Astrocyte of the spinal cord (primary cell): Measurements from ENCODE around the gene MICALL1.

Experiments used
- DNase-seq: peaks from one replicate; pipeline ENCODE4 v3.0.0; 2011; ENCODE audit warnings: low read depth, low spot score
- H3K4me3 ChIP-seq: 2 replicates; pipeline ENCODE4 v1.5.1; 2011; ENCODE audit warnings: low read depth, mild to moderate bottlenecking, low read length, moderate library complexity
- CTCF ChIP-seq: IDR thresholded peaks from 2 replicates; pipeline ENCODE4 v1.5.1; 2012; ENCODE audit warnings: low read depth, mild to moderate bottlenecking, low read length, inconsistent platforms
- in situ Hi-C: cut with HindIII; loops from 2 replicates; pipeline ENCODE4 v1.10.0; 2017; ENCODE audit warnings: low sequenced_read_pairs

The MICALL1 gene

DNA sequence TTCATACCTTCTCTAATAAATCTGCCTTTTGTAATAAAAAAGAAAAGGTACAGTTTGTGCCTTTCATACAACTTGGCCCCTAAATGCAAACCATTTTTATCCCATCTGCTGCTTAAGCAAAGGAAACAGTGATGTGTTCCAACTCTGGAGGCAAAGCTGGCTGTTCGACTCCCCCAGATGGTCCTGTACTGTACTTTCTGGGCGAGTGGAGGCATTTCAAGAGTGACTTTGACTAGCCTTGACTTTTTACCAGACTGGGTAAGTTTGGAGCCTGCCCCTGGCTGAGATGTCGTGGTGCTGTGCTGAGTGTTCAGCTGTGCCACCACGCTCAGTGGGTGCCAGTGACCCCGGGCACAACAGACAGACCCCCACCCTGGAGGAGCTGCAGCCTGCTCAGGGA is 10.2 kb downstream of the MICALL1 start:
- no peak for TF ChIP-seq CTCF
- in situ Hi-C loops = no loop called here
- H3K4me3 ChIP-seq = no peak overlapping the region
- DNase-seq = no peak

DNA sequence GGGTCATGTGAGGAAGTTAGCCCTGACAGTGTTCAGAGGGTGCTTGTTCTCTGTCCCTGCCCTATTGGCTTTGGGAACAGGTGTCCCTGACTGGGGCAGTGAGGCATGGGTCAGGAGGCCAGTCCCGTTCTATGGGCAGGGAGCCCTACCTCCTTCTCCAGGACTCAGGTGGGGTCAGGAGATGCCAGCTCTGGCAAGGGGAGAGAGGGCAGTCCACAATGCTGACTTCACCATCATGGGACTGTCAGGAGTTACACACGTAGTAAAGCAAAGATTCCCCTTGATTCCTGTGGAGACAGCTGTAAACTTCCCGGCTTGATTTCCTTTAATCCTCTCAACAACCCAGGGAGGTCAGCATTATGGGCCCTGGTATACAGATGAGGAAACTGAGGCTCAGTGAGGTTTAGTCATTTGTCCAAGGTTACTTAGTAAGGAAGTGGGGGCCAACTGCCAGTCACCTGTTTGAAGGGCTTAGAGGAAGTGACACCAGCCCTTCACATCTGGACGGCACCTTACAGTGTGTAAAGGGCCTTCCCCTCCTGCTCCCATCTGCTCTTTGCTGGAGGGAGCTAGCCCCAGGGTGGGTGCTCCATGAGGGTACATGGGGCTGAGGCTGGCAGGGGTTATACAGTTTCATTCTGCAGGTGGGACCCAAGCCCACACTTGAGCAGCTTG is 11.9 kb downstream of the MICALL1 start:
- in situ Hi-C loops = no loop called here
- no peak for DNase-seq
- no peak overlapping the region for H3K4me3 ChIP-seq
- no peak for TF ChIP-seq CTCF

DNA sequence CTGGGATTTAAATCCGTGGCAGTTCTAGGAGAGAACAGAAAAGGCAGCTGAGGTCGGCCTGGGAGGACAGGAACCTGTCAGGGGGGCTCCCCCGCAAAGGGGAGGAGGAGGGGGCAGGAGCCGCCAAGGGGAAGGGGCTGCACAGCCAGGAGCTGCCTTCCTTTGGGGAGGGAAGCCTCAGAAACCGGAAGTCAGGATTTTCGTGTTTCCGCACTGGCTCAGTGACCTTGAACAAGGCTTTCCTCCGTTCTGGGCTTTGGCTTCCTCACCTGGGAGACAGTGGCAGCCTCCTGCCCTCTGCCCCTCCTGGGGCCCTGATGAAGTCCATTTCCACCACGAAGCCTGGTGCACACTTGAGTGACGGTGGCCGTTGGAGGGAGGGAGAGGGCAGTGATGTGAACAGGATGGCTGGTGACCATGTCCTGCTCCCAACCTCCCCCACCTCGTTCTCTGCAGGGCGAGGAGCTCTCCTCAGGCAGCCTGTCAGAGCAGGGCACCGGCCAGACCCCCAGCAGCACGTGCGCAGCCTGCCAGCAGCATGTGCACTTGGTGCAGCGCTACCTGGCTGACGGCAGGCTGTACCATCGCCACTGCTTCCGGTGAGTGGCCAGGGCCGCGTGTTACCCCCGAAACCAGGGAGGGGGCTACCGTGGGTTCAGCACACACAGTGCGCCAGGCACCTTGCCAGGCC is 12.6 kb downstream of the MICALL1 start:
- in situ Hi-C loops = no loop called here
- no peak for DNase-seq
- no peak overlapping the region for H3K4me3 ChIP-seq
- TF ChIP-seq CTCF = no peak

- H3K4me3 ChIP-seq = no peak overlapping the region
- no peak for DNase-seq
- in situ Hi-C loops = no loop called here
- no peak for TF ChIP-seq CTCF
Measured at GRCh38 chr22:37920126-37920525, 14.0 kb downstream of the MICALL1 start.

DNA sequence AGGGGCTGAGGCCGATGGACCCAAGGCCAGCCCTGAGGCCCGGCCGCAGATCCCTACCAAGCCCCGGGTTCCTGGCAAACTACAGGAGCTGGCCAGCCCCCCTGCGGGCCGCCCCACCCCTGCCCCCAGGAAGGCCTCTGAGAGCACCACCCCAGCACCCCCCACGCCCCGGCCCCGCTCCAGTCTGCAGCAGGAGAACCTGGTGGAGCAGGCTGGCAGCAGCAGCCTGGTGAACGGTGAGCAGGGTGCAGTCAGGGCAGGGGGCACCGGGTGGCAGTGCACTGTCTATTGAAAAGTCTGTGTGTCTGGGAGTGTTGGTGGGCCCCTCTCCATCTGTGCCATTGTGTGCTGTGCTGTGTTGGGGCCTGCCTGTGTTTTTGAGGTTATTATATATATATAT is 16.1 kb downstream of the MICALL1 start:
- DNase-seq = no peak
- TF ChIP-seq CTCF = no peak
- H3K4me3 ChIP-seq = no peak overlapping the region
- in situ Hi-C loops = no loop called here

DNA sequence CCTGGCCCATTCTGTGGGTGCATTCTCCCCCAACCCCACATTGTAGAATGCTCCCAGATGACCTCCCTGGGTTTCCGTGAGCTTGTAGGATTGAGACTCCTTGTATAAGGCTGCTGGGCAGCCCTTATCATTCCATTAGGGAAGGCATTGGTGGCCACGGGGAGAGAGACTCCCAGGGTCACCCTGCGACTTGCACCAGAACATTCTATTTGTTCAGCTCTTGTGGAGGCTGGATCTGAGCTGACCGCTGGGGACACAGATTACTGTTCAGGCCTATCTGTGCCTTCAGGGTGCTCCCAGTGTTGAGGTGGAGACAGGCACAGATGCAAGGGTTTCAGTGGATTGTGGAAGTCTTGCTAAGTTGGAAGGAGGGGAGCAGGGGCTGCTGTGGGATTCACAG is 17.8 kb downstream of the MICALL1 start:
- no peak for DNase-seq
- TF ChIP-seq CTCF = no peak
- H3K4me3 ChIP-seq = no peak overlapping the region
- in situ Hi-C loops = no loop called here
